RWPE1 (cell line): ENCODE data around the gene SMIM8.
"Not testable (repeated sequence)": the region's sequence is repeated elsewhere in the genome, so short reads cannot be mapped to it uniquely, and the experiment has no call there.

Source experiments
- CTCF ChIA-PET: fragments of 350-600 bp; sonication (Branson Sonifier 250); formaldehyde crosslinking; extraction: SDS; loops from one replicate; lab custom pipeline; 2021; lab: Yijun Ruan, JAX
- POLR2A ChIA-PET: fragments of 400-600 bp; formaldehyde crosslinking; extraction: SDS; loops from one replicate; lab custom pipeline; 2020; ENCODE audit warnings: antibody characterized with exemption; ENCODE audit not compliant: low non-redundant PET; lab: Yijun Ruan, JAX
- DNase-seq: peaks from one replicate; pipeline ENCODE4 v3.0.0; 2012; ENCODE audit warnings: low spot score
- H3K27ac ChIP-seq: fragments of 450-650 bp; 2 replicates; pipeline ENCODE4 v1.5.1; 2017
- TF ChIP-seq, protein P1 (sequence below): fragments of 450-650 bp; conservative IDR thresholded peaks from 2 replicates; pipeline ENCODE4 v1.5.1; 2017; ENCODE audit warnings: low read depth, mild to moderate bottlenecking

The SMIM8 gene

DNA sequence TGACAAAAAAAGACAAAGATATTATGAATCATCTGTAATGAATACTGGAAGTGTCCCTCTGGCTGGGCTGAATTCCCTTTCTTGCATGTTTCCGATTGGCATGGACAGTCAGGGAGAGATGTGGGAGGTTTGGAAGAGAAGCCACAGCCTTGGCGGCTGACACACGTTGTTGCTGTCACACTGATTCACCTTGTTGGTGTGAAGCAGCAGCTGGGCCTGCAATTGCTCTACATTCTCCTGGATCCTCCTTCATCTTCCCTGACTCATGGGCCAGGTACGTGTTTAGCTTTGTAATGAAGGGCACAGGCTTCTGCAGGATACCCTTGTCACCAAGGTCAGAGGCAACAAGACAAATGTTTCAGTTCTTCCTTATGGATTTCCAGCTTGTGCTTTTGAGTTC, 13.4 kb upstream of the SMIM8 start:
- TF ChIP-seq, protein P1, sequence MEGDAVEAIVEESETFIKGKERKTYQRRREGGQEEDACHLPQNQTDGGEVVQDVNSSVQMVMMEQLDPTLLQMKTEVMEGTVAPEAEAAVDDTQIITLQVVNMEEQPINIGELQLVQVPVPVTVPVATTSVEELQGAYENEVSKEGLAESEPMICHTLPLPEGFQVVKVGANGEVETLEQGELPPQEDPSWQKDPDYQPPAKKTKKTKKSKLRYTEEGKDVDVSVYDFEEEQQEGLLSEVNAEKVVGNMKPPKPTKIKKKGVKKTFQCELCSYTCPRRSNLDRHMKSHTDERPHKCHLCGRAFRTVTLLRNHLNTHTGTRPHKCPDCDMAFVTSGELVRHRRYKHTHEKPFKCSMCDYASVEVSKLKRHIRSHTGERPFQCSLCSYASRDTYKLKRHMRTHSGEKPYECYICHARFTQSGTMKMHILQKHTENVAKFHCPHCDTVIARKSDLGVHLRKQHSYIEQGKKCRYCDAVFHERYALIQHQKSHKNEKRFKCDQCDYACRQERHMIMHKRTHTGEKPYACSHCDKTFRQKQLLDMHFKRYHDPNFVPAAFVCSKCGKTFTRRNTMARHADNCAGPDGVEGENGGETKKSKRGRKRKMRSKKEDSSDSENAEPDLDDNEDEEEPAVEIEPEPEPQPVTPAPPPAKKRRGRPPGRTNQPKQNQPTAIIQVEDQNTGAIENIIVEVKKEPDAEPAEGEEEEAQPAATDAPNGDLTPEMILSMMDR = no peak
- H3K27ac ChIP-seq = no peak overlapping the region
- ChIA-PET CTCF (no interaction called here), POLR2A (no interaction called here)
- DNase-seq = no peak

DNA sequence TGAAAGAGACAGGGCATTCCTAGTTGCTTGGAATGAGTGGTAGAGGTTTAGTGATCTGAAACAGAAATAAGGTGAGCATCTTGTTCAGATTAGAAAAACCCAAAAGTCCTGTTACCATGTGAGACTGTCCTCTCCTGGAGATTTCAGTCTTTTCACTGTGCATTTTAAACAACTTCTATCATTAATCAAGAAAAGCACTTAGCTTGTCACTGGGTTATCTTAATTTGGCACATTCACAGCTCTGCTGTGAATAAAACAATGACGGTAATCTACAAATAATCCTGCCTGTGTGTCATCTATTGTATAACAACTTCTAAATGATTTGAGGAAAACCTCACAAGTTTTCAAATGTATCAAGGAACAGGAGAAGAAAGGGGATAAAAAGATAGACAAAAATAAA, 9.5 kb upstream of the SMIM8 start:
- POLR2A ChIA-PET = no interaction called here
- TF ChIP-seq, protein P1 = no peak

DNA sequence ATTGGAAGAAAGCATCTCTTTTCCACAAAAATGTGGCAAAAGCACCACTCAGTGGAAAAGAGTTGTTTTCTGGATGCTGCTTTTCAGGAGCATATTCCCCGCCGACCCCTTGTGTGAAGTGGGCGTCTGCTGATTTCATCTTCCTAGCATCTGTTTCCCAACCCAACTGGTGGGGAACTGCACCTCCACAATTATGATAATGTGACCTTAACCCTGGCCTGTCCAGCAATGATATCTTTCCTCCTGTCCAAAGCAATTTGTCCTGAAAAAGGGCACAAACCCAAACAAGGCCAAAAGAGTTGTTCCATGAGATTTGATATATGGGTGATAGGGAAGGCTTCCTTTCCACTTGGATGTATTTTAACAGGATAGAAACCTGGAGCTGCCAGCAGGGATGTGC, 7.3 kb upstream of the SMIM8 start:
- no peak for DNase-seq
- ChIA-PET POLR2A (no interaction called here), CTCF (no interaction called here)
- TF ChIP-seq, protein P1 = no peak
- H3K27ac ChIP-seq = no peak overlapping the region

More for the DNA sequence above, 9.5 kb upstream of the SMIM8 start:
- no peak for DNase-seq
- CTCF ChIA-PET = interaction anchor here (0.6 kb wide), 1 partner anchor 995 kb away, joined by 6 read pairs; no protein-coding TSS in a partner anchor
- no peak overlapping the region for H3K27ac ChIP-seq

DNA sequence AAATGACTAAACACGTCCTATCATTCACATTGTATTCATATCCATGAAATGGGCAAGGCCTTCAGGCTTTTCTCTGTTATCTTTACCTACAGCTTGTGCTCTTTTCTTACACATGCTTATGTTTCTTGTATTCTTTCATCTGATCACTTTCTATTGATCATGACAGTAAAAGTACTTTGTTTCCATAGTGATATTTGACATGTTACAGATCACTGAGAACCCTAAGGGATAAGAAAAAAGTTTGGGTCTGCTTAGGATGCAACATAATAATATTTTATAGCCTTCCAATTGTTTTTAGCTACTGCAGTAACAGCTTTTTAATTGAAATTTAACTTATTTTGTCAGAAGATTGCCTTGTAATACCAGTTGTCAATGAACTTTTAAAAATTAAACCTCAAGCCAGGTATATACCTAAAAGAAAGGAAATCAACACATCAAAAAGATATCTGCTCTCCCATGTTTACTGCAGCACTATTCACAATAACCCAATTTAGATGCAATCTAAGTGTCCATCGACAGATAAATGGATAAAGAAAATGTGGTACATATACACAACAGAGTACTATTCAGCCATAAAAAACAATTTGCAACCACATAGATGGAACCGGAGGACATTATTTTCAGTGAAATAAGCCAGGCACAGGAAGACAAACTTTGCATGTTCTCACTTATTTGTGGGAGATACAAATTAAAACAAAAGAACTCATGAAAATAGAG, 3.0 kb upstream of the SMIM8 start:
- ChIA-PET CTCF (no interaction called here), POLR2A (interaction anchor here (0.6 kb wide), 1 partner anchor 160 kb away, joined by 3 read pairs; no protein-coding TSS in a partner anchor)
- DNase-seq = no peak
- no peak overlapping the region for H3K27ac ChIP-seq
- TF ChIP-seq, protein P1 = no peak

DNA sequence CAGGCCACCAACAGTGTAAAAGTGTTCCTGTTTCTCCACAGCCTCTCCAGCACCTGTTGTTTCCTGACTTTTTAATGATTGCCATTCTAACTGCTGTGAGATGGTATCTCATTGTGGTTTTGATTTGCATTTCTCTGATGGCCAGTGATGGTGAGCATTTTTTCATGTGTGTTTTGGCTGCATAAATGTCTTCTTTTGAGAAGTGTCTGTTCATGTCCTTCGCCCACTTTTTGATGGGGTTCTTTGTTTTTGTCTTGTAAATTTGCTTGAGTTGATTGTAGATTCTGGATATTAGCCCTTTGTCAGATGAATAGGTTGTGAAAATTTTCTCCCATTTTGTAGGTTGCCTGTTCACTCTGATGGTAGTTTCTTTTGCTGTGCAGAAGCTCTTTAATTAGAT, 1.5 kb downstream of the SMIM8 start:
- POLR2A ChIA-PET, CTCF ChIA-PET, DNase-seq, H3K27ac ChIP-seq: not testable (repeated sequence)

DNA sequence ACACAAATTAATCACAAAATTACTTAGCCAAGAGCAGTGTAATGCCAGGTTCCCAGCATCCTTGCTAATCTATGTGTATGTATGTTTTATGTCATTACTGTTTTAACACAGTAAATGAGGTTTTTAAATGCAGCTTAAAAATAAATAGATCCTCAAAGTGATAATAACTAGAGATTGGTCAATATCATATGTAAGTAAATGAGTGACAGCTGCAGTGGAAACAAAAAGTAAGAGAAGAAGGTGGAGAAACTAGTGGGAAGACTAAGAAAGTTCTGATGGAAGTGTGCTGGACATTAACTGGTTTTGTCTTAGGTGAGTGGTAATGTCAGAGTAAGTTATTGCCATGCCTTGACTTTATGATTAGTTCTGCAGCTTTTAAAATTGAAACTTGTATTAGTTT, 8.6 kb downstream of the SMIM8 start:
- TF ChIP-seq, protein P1 = no peak
- DNase-seq = no peak
- CTCF ChIA-PET = interaction anchor here (0.5 kb wide), 1 partner anchor 202 kb away, joined by 3 read pairs; no protein-coding TSS in a partner anchor
- POLR2A ChIA-PET = no interaction called here
- no peak overlapping the region for H3K27ac ChIP-seq

DNA sequence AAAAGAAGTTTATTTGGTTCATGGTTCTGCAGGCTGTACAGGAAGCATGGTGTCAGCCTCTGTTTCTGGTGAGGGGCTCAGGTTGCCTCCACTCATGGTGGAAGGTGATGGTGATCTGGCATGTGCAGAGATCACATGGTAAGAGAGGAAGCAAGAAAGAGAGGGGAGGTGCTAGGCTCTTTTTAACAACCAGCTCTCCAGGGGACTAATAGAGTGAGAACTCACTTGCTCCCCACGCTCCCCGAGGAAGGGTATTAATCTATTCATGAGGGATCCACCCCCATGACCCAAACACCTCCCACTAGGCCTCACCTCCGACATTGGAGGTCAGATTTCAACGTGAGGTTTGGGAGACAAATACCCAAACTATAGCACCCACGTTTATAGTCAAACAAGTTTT, 10.6 kb downstream of the SMIM8 start:
- ChIA-PET CTCF (no interaction called here), POLR2A (no interaction called here)
- H3K27ac ChIP-seq = no peak overlapping the region
- TF ChIP-seq, protein P1 = no peak
- no peak for DNase-seq
